ENCODE measurements around the gene RAB9A.

RAB9A gene

GRCh38 chrX:13702111-13702789, 13.3 kb downstream of the RAB9A start:
- WGBS (ENCODE audit: extremely low coverage, insufficient coverage, insufficient read length): no CpG with 5 or more reads among the region's 5 CpGs
- no peak overlapping the region for H2BK12ac ChIP-seq (ENCODE audit: low read length)
- H4K91ac ChIP-seq (ENCODE audit: low read depth, low read length): no peak overlapping the region
- no peak overlapping the region for H3K23ac ChIP-seq (ENCODE audit: low read length)
- H3K79me2 ChIP-seq (ENCODE audit: control insufficient read depth, insufficient read depth, low read length, poor library complexity): peaks cover 3% of the 10 kb centered on the region
- no peak overlapping the region for H2AFZ ChIP-seq (ENCODE audit: insufficient read depth, low read length, poor library complexity)
- H3K79me1 ChIP-seq (ENCODE audit: low read length): no peaks in the 10 kb centered on the region
- no peak overlapping the region for H4K8ac ChIP-seq (ENCODE audit: low read depth, low read length)
- H3K27ac ChIP-seq (ENCODE audit: low read depth, low read length): no peak overlapping the region
- peak overlapping the region; percentile 83 for H3K4ac ChIP-seq (ENCODE audit: low read depth, low read length)
- H3K4me1 ChIP-seq (ENCODE audit: control insufficient read depth in 1 of 2, insufficient read depth in 2 of 2, low read length in 2 of 2): no peaks in the 10 kb centered on the region
- no peak overlapping the region for H2BK5ac ChIP-seq (ENCODE audit: low read depth, low read length, poor library complexity)
- H3K4me3 ChIP-seq (ENCODE audit: low read depth, low read length): no peak overlapping the region
- H3K14ac ChIP-seq (ENCODE audit: low read length): no peak overlapping the region
- peaks cover 5 to 9% of the 10 kb centered on the region in 2 experiments for H3K36me3 ChIP-seq (ENCODE audit: control insufficient read depth in 1 of 2, insufficient read depth in 2 of 2, low read length in 2 of 2)
- no peaks in the 10 kb centered on the region for H3K9me3 ChIP-seq (ENCODE audit: insufficient read depth, low read depth, low read length)
- H2BK120ac ChIP-seq (ENCODE audit: insufficient read depth, low read length, poor library complexity): no peak overlapping the region
- no peak overlapping the region for H2AK5ac ChIP-seq (ENCODE audit: low read length)
- no peaks in the 10 kb centered on the region for H3K27me3 ChIP-seq (ENCODE audit: insufficient read depth, low read length)
- DNase-seq: no peak
- no peak overlapping the region for H3K9ac ChIP-seq (ENCODE audit: low read length)
- H3K4me2 ChIP-seq (ENCODE audit: low read length): no peak overlapping the region
- peak overlapping the region; percentile 10 for H3K18ac ChIP-seq (ENCODE audit: low read length)
- no peak overlapping the region for H4K12ac ChIP-seq (ENCODE audit: low read depth, low read length)

- no peak overlapping the region for H3K4me2 ChIP-seq (ENCODE audit: low read length)
- H3K18ac ChIP-seq (ENCODE audit: low read length): no peak overlapping the region
- no peak overlapping the region for H2AFZ ChIP-seq (ENCODE audit: insufficient read depth, low read length, poor library complexity)
- no peak overlapping the region for H2BK12ac ChIP-seq (ENCODE audit: low read length)
- no peak overlapping the region for H3K9ac ChIP-seq (ENCODE audit: low read length)
- no peak for DNase-seq
- H2AK5ac ChIP-seq (ENCODE audit: low read length): no peak overlapping the region
- H3K9me3 ChIP-seq (ENCODE audit: insufficient read depth, low read depth, low read length): no peaks in the 10 kb centered on the region
- no peak overlapping the region for H3K27ac ChIP-seq (ENCODE audit: low read depth, low read length)
- H3K4ac ChIP-seq (ENCODE audit: low read depth, low read length): no peak overlapping the region
- H3K23ac ChIP-seq (ENCODE audit: low read length): no peak overlapping the region
- H4K8ac ChIP-seq (ENCODE audit: low read depth, low read length): no peak overlapping the region
- no peak overlapping the region for H2BK5ac ChIP-seq (ENCODE audit: low read depth, low read length, poor library complexity)
- H3K14ac ChIP-seq (ENCODE audit: low read length): no peak overlapping the region
- H4K12ac ChIP-seq (ENCODE audit: low read depth, low read length): no peak overlapping the region
- peaks cover 5 to 9% of the 10 kb centered on the region in 2 experiments for H3K36me3 ChIP-seq (ENCODE audit: control insufficient read depth in 1 of 2, insufficient read depth in 2 of 2, low read length in 2 of 2)
- H4K91ac ChIP-seq (ENCODE audit: low read depth, low read length): no peak overlapping the region
- no peak overlapping the region for H3K4me3 ChIP-seq (ENCODE audit: low read depth, low read length)
- no peaks in the 10 kb centered on the region for H3K79me1 ChIP-seq (ENCODE audit: low read length)
- H3K79me2 ChIP-seq (ENCODE audit: control insufficient read depth, insufficient read depth, low read length, poor library complexity): peaks cover 3% of the 10 kb centered on the region
- H2BK120ac ChIP-seq (ENCODE audit: insufficient read depth, low read length, poor library complexity): no peak overlapping the region
- no peaks in the 10 kb centered on the region for H3K27me3 ChIP-seq (ENCODE audit: insufficient read depth, low read length)
- no CpG with 5 or more reads among the region's 3 CpGs for WGBS (ENCODE audit: extremely low coverage, insufficient coverage, insufficient read length)
- H3K4me1 ChIP-seq (ENCODE audit: control insufficient read depth in 1 of 2, insufficient read depth in 2 of 2, low read length in 2 of 2): no peaks in the 10 kb centered on the region
Observed at GRCh38 chrX:13703135-13703534, 14.2 kb downstream of the RAB9A start.

GRCh38 chrX:13703589-13703988, 14.7 kb downstream of the RAB9A start:
- Histone ChIP-seq H3K23ac (ENCODE audit: low read length) (no peak overlapping the region), H2AFZ (ENCODE audit: insufficient read depth, low read length, poor library complexity) (no peak overlapping the region), H3K27ac (ENCODE audit: low read depth, low read length) (no peak overlapping the region), H2BK12ac (ENCODE audit: low read length) (no peak overlapping the region), H2BK120ac (ENCODE audit: insufficient read depth, low read length, poor library complexity) (no peak overlapping the region), H3K18ac (ENCODE audit: low read length) (no peak overlapping the region), H3K79me1 (ENCODE audit: low read length) (no peaks in the 10 kb centered on the region), H4K12ac (ENCODE audit: low read depth, low read length) (no peak overlapping the region), H4K91ac (ENCODE audit: low read depth, low read length) (no peak overlapping the region), H3K4ac (ENCODE audit: low read depth, low read length) (peak overlapping the region; percentile 22), H3K14ac (ENCODE audit: low read length) (no peak overlapping the region), H3K9me3 (ENCODE audit: insufficient read depth, low read depth, low read length) (no peaks in the 10 kb centered on the region), H2BK5ac (ENCODE audit: low read depth, low read length, poor library complexity) (no peak overlapping the region), H3K4me2 (ENCODE audit: low read length) (no peak overlapping the region), H3K4me3 (ENCODE audit: low read depth, low read length) (no peak overlapping the region), H3K9ac (ENCODE audit: low read length) (no peak overlapping the region), H3K79me2 (ENCODE audit: control insufficient read depth, insufficient read depth, low read length, poor library complexity) (peaks cover 3% of the 10 kb centered on the region), H3K36me3 (ENCODE audit: control insufficient read depth in 1 of 2, insufficient read depth in 2 of 2, low read length in 2 of 2) (peaks cover 5 to 9% of the 10 kb centered on the region in 2 experiments), H3K4me1 (ENCODE audit: control insufficient read depth in 1 of 2, insufficient read depth in 2 of 2, low read length in 2 of 2) (no peaks in the 10 kb centered on the region), H3K27me3 (ENCODE audit: insufficient read depth, low read length) (no peaks in the 10 kb centered on the region), H2AK5ac (ENCODE audit: low read length) (no peak overlapping the region), H4K8ac (ENCODE audit: low read depth, low read length) (no peak overlapping the region)
- DNase-seq: no peak
- no CpG with 5 or more reads among the region's 3 CpGs for WGBS (ENCODE audit: extremely low coverage, insufficient coverage, insufficient read length)

GRCh38 chrX:13711141-13711540, 22.2 kb downstream of the RAB9A start:
- H2BK12ac ChIP-seq (ENCODE audit: low read length): no peak overlapping the region
- no peak overlapping the region for H3K23ac ChIP-seq (ENCODE audit: low read length)
- H3K4me1 ChIP-seq (ENCODE audit: control insufficient read depth in 1 of 2, insufficient read depth in 2 of 2, low read length in 2 of 2): no peaks in the 10 kb centered on the region
- H4K91ac ChIP-seq (ENCODE audit: low read depth, low read length): no peak overlapping the region
- no peak overlapping the region for H3K4ac ChIP-seq (ENCODE audit: low read depth, low read length)
- H2AFZ ChIP-seq (ENCODE audit: insufficient read depth, low read length, poor library complexity): no peak overlapping the region
- H3K4me2 ChIP-seq (ENCODE audit: low read length): no peak overlapping the region
- no peak overlapping the region for H3K27ac ChIP-seq (ENCODE audit: low read depth, low read length)
- H2BK120ac ChIP-seq (ENCODE audit: insufficient read depth, low read length, poor library complexity): no peak overlapping the region
- H2BK5ac ChIP-seq (ENCODE audit: low read depth, low read length, poor library complexity): no peak overlapping the region
- H3K9ac ChIP-seq (ENCODE audit: low read length): no peak overlapping the region
- H2AK5ac ChIP-seq (ENCODE audit: low read length): no peak overlapping the region
- H4K8ac ChIP-seq (ENCODE audit: low read depth, low read length): no peak overlapping the region
- H3K79me2 ChIP-seq (ENCODE audit: control insufficient read depth, insufficient read depth, low read length, poor library complexity): no peaks in the 10 kb centered on the region
- DNase-seq: no peak
- peaks cover 12 to 13% of the 10 kb centered on the region in 2 experiments for H3K36me3 ChIP-seq (ENCODE audit: control insufficient read depth in 1 of 2, insufficient read depth in 2 of 2, low read length in 2 of 2)
- no peak overlapping the region for H3K4me3 ChIP-seq (ENCODE audit: low read depth, low read length)
- no peaks in the 10 kb centered on the region for H3K27me3 ChIP-seq (ENCODE audit: insufficient read depth, low read length)
- H4K12ac ChIP-seq (ENCODE audit: low read depth, low read length): no peak overlapping the region
- no peaks in the 10 kb centered on the region for H3K9me3 ChIP-seq (ENCODE audit: insufficient read depth, low read depth, low read length)
- H3K14ac ChIP-seq (ENCODE audit: low read length): no peak overlapping the region
- no peak overlapping the region for H3K18ac ChIP-seq (ENCODE audit: low read length)
- WGBS (ENCODE audit: extremely low coverage, insufficient coverage, insufficient read length): no CpG with 5 or more reads among the region's 4 CpGs
- H3K79me1 ChIP-seq (ENCODE audit: low read length): no peaks in the 10 kb centered on the region
